ENCODE results near the gene TREML4. TPM values are rescaled to one million over a fixed set of nuclear protein-coding genes. Genes with fewer than 3 reads are reported as not detected.

The TREML4 gene
- total and polyA plus RNA-seq, 9 of the 15 experiments (the other 6 are each of a cell fraction or from before 2014, with no cell fraction given): not detected

DNA sequence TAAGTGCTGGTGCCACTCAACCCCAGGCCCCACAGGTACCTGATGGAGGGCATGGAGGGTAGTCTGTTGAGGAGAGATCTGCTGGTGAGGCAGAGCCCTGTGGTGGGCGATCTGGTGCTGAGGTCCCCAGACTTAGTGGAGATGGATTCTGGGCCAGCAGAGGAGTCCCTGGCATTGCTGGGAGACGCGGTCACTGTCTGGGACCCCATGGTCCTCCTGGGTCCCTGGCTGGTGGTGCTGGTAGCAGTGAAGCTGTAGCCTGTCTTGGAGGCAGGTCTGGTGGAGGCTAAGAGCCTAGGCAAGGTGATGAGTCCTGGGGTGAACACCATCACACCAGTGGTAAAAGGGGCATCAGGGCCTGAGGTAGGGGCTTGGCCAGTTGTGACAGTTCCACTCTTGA, 33.8 kb upstream of the TREML4 start:
- ChIA-PET POLR2A (no interaction called here), CTCF (ENCODE audit: low intra/inter-chr PET ratio) (no interaction called here)
- BruUV-seq (replicated peaks): no TSS peak
- no peak overlapping the region for H3K4me2 ChIP-seq (ENCODE audit: insufficient read depth, low read length)
- intact Hi-C loops (cut with micrococcal nuclease) (loop anchor here (5.0 kb wide), 1 partner anchor 123 kb away; no protein-coding TSS in a partner anchor), in situ Hi-C loops (cut with MboI) (no loop called here)
- H3K4me1 ChIP-seq (replicated peaks in 1 of 2; ENCODE audit: control insufficient read depth in 2 of 2, insufficient read depth in 2 of 2, low read length in 2 of 2): peaks cover 0 to 1% of the 10 kb centered on the region in 2 experiments; a peak in 2 of 5 replicates
- H2AFZ ChIP-seq (ENCODE audit: low read depth, low read length): no peak overlapping the region
- no peak for DNase-seq (ENCODE audit: extremely low read depth in 1 of 4, low spot score in 3 of 4)
- peaks cover 0 to 8% of the 10 kb centered on the region in 2 experiments; a peak in 1 of 5 replicates for H3K27me3 ChIP-seq (ENCODE audit: control insufficient read depth in 2 of 2, insufficient read depth in 2 of 2, low read length in 2 of 2)
- H4K20me1 ChIP-seq (replicated peaks; ENCODE audit: control insufficient read depth, insufficient read depth, low read length): no peaks in the 10 kb centered on the region
- no peaks in the 10 kb centered on the region for H3K9me1 ChIP-seq (ENCODE audit: control insufficient read depth, insufficient read depth, low read length)
- WGBS (ENCODE audit: insufficient coverage, low coverage, missing lambda C conversion rate): 30% methylated on average over 3 of the region's 3 CpGs
- FAIRE-seq: no peak
- H3K9me3 ChIP-seq (replicated peaks; ENCODE audit: control insufficient read depth, insufficient read depth, low read depth, low read length): no peaks in the 10 kb centered on the region
- no peak overlapping the region for H3K9ac ChIP-seq (ENCODE audit: insufficient read depth in 1 of 2, low read depth in 2 of 2, low read length in 2 of 2)
- no peak overlapping the region for H3K4me3 ChIP-seq
- H3K36me3 ChIP-seq (ENCODE audit: control insufficient read depth, insufficient read depth, low read length): no peaks in the 10 kb centered on the region
- no peaks in the 10 kb centered on the region for H3K79me2 ChIP-seq (ENCODE audit: control insufficient read depth, insufficient read depth, low read length)
- no peak for ATAC-seq
- no peak overlapping the region for H3K27ac ChIP-seq (ENCODE audit: extremely low read depth, low read depth, low read length)
- TF ChIP-seq ZNF778 (CRISPR knock-in tag; IDR thresholded peaks at IDR 0.05) (no peak), IRF2 (CRISPR knock-in tag; IDR thresholded peaks at IDR 0.05) (no peak), ARID1B (IDR thresholded peaks at IDR 0.05) (no peak), ZNF668 (CRISPR knock-in tag; IDR thresholded peaks at IDR 0.05) (no peak), NFIC (IDR thresholded peaks at IDR 0.05) (no peak), ZNF354B (CRISPR knock-in tag; IDR thresholded peaks at IDR 0.05) (no peak), MAFG (tag; conservative IDR thresholded peaks at IDR 0.05) (no peak), SMARCB1 (IDR thresholded peaks at IDR 0.05; ENCODE audit: insufficient read length, low read depth) (no peak), SMAD3 (CRISPR knock-in tag; conservative IDR thresholded peaks at IDR 0.05) (no peak), MAFK (IDR thresholded peaks at IDR 0.05; ENCODE audit: low read length) (no peak), ZNF57 (CRISPR knock-in tag; IDR thresholded peaks at IDR 0.05) (no peak), PATZ1 (CRISPR knock-in tag; IDR thresholded peaks at IDR 0.05; ENCODE audit: borderline replicate concordance) (no peak), ID3 (CRISPR knock-in tag; IDR thresholded peaks at IDR 0.05) (no peak), ID3 (tag; IDR thresholded peaks at IDR 0.05) (no peak), NUFIP1 (IDR thresholded peaks at IDR 0.05; ENCODE audit: partially characterized antibody) (no peak)
- TF ChIP-seq, protein P1, sequence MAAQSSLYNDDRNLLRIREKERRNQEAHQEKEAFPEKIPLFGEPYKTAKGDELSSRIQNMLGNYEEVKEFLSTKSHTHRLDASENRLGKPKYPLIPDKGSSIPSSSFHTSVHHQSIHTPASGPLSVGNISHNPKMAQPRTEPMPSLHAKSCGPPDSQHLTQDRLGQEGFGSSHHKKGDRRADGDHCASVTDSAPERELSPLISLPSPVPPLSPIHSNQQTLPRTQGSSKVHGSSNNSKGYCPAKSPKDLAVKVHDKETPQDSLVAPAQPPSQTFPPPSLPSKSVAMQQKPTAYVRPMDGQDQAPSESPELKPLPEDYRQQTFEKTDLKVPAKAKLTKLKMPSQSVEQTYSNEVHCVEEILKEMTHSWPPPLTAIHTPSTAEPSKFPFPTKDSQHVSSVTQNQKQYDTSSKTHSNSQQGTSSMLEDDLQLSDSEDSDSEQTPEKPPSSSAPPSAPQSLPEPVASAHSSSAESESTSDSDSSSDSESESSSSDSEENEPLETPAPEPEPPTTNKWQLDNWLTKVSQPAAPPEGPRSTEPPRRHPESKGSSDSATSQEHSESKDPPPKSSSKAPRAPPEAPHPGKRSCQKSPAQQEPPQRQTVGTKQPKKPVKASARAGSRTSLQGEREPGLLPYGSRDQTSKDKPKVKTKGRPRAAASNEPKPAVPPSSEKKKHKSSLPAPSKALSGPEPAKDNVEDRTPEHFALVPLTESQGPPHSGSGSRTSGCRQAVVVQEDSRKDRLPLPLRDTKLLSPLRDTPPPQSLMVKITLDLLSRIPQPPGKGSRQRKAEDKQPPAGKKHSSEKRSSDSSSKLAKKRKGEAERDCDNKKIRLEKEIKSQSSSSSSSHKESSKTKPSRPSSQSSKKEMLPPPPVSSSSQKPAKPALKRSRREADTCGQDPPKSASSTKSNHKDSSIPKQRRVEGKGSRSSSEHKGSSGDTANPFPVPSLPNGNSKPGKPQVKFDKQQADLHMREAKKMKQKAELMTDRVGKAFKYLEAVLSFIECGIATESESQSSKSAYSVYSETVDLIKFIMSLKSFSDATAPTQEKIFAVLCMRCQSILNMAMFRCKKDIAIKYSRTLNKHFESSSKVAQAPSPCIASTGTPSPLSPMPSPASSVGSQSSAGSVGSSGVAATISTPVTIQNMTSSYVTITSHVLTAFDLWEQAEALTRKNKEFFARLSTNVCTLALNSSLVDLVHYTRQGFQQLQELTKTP (IDR thresholded peaks at IDR 0.05; ENCODE audit: low read depth in 1 of 2, partially characterized antibody in 2 of 2): no peak
- TF ChIP-seq, protein P2, sequence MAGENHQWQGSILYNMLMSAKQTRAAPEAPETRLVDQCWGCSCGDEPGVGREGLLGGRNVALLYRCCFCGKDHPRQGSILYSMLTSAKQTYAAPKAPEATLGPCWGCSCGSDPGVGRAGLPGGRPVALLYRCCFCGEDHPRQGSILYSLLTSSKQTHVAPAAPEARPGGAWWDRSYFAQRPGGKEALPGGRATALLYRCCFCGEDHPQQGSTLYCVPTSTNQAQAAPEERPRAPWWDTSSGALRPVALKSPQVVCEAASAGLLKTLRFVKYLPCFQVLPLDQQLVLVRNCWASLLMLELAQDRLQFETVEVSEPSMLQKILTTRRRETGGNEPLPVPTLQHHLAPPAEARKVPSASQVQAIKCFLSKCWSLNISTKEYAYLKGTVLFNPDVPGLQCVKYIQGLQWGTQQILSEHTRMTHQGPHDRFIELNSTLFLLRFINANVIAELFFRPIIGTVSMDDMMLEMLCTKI (IDR thresholded peaks at IDR 0.05; ENCODE audit: partially characterized antibody): no peak
